ENCODE data around the gene PRSS37. TPM values are rescaled to one million over a fixed set of nuclear protein-coding genes. Genes with fewer than 3 reads are reported as not detected.

PRSS37 gene
- polyA plus RNA-seq, 1 donor: 0.34 TPM

GRCh38 chr7:141792526-141792925 is 48.8 kb downstream of the PRSS37 start:
- H3K27me3 ChIP-seq (ENCODE audit: control insufficient read depth, insufficient read depth, low read length): no peaks in the 10 kb centered on the region
- no CpG with 5 or more reads among the region's 2 CpGs for whole genome bisulfite sequencing (ENCODE audit: insufficient coverage, low lambda C conversion rate)

DNA sequence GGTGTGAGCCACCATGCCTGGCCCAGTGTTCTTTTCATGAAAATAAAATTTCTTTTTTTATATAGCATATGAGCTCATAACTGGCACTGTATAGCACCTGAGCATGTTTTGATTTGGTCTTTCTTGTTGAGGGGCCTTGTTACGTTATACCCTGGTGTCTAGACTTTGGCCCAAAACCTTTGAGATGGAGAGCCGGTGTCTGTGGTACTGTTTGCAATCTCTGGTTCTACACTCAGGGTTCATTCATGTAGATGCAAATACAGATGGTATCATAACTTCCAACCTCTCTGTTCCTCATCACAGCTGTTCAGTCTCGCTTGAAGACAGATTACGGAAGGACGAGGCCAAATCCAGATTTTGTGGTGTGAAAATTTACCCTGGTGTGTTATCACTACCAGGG is 51.4 kb downstream of the PRSS37 start, which contains the start of gene TAS2R5:
TSS of gene TAS2R5 (plus strand) at position 301 of the 400 bp plus-strand sequence. CDS start 145 bp downstream, outside the sequence.
- DNase-seq: no peak
- no peaks in the 10 kb centered on the region for H3K27me3 ChIP-seq (ENCODE audit: control insufficient read depth, insufficient read depth, low read length)
- no peak within 1 kb of the TSS for H3K27ac ChIP-seq (ENCODE audit: low read length)
- H3K9me3 ChIP-seq (ENCODE audit: control insufficient read depth, low read depth, low read length): no peaks in the 10 kb centered on the region
- no peaks in the 10 kb centered on the region for H3K4me1 ChIP-seq (ENCODE audit: control insufficient read depth, insufficient read depth, low read length)
- WGBS (ENCODE audit: insufficient coverage, low lambda C conversion rate): 100% methylated on average over 1 of the region's 5 CpGs
- H3K36me3 ChIP-seq (ENCODE audit: control insufficient read depth, insufficient read depth, low read length): peaks cover 26% of the 10 kb centered on the region
- H3K4me3 ChIP-seq (ENCODE audit: low read length): no peak within 1 kb of the TSS

More at GRCh38 chr7:141792526-141792925, 48.8 kb downstream of the PRSS37 start:
- Histone ChIP-seq H3K36me3 (ENCODE audit: control insufficient read depth, insufficient read depth, low read length) (peaks cover 25% of the 10 kb centered on the region), H3K27ac (ENCODE audit: low read length) (no peak overlapping the region), H3K4me1 (ENCODE audit: control insufficient read depth, insufficient read depth, low read length) (no peaks in the 10 kb centered on the region), H3K4me3 (ENCODE audit: low read length) (no peak overlapping the region), H3K9me3 (ENCODE audit: control insufficient read depth, low read depth, low read length) (no peaks in the 10 kb centered on the region)
- no peak for DNase-seq

DNA sequence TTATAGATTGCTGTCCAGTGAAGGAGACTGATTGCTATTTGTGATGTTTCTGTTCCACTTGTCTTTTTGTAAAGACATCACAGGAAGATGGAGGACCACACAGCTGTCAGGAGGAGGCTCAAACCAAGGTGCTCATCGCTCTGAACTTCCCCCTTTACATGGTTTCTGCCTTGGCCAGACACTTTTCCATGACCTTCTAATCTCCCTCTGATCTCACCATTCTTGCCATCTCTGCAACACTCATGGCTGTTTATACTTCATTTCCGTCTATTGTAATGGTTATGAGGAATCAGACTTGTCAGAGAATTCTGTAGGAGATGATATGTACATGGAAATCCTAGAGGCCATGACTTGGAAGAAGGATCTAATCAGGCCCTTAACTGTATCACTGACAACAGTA is 53.0 kb downstream of the PRSS37 start:
- no CpG with 5 or more reads among the region's 2 CpGs for WGBS (ENCODE audit: insufficient coverage, low lambda C conversion rate)
- no peaks in the 10 kb centered on the region for H3K9me3 ChIP-seq (ENCODE audit: control insufficient read depth, low read depth, low read length)
- no peaks in the 10 kb centered on the region for H3K27me3 ChIP-seq (ENCODE audit: control insufficient read depth, insufficient read depth, low read length)
- no peak overlapping the region for H3K4me3 ChIP-seq (ENCODE audit: low read length)
- H3K4me1 ChIP-seq (ENCODE audit: control insufficient read depth, insufficient read depth, low read length): no peaks in the 10 kb centered on the region
- no peak for DNase-seq
- no peak overlapping the region for H3K27ac ChIP-seq (ENCODE audit: low read length)
- peaks cover 24% of the 10 kb centered on the region for H3K36me3 ChIP-seq (ENCODE audit: control insufficient read depth, insufficient read depth, low read length)

Other genes with a start within 250 kb of the PRSS37 start
- 53.4 TPM for gene DENND11, start 139.3 kb downstream of the PRSS37 start, polyA plus RNA-seq
- 5.1 TPM for gene WEE2, start 133.1 kb downstream of the PRSS37 start, polyA plus RNA-seq
- gene SSBP1, start 103.1 kb downstream of the PRSS37 start, polyA plus RNA-seq: 134 TPM
- gene TAS2R3, start 77.4 kb downstream of the PRSS37 start, polyA plus RNA-seq: 0.15 TPM
- gene TAS2R4, start 64.8 kb downstream of the PRSS37 start, polyA plus RNA-seq: 2.6 TPM
- 6.6 TPM for gene TAS2R5, start 51.3 kb downstream of the PRSS37 start, polyA plus RNA-seq
- not detected for gene OR9A4, start 74.9 kb upstream of the PRSS37 start, polyA plus RNA-seq
- 0.09 TPM for gene CLEC5A, start 105.5 kb upstream of the PRSS37 start, polyA plus RNA-seq
- gene TAS2R38, start 132.3 kb upstream of the PRSS37 start, polyA plus RNA-seq: 0.16 TPM
- gene MGAM, start 154.4 kb upstream of the PRSS37 start, polyA plus RNA-seq: 8.6 TPM

All from large intestine (tissue), 3 donors.